ENCODE data around the gene CYP1A1.
"Not testable (repeated sequence)": the region's sequence is repeated elsewhere in the genome, so short reads cannot be mapped to it uniquely, and the experiment has no call there.

CYP1A1 gene

GRCh38 chr15:74735305-74735704, 10.0 kb upstream of the CYP1A1 start:
- DNase-seq = no peak

- no peak for DNase-seq
Measured at GRCh38 chr15:74733269-74733668, 7.9 kb upstream of the CYP1A1 start.

- DNase-seq = no peak
Measured at GRCh38 chr15:74732846-74733245, 7.5 kb upstream of the CYP1A1 start.

- no peak for DNase-seq
Measured at GRCh38 chr15:74730619-74731316, 5.4 kb upstream of the CYP1A1 start.

GRCh38 chr15:74729372-74729771, 4.0 kb upstream of the CYP1A1 start:
- DNase-seq = not testable (repeated sequence)

GRCh38 chr15:74728699-74729098, 3.4 kb upstream of the CYP1A1 start:
- not testable (repeated sequence) for DNase-seq

- DNase-seq = no peak
Measured at GRCh38 chr15:74727727-74728126, 2.4 kb upstream of the CYP1A1 start.

GRCh38 chr15:74726774-74727164, 1.4 kb upstream of the CYP1A1 start:
- DNase-seq = no peak

- DNase-seq = no peak
Measured at GRCh38 chr15:74725845-74726773, 781 bp upstream of the CYP1A1 start.

GRCh38 chr15:74724570-74725224, 631 bp downstream of the CYP1A1 start:
- DNase-seq = no peak

- DNase-seq = peak; percentile 6
Measured at GRCh38 chr15:74723754-74724334, 1.5 kb downstream of the CYP1A1 start.

- DNase-seq = no peak
Measured at GRCh38 chr15:74723187-74723586, 2.1 kb downstream of the CYP1A1 start.

- DNase-seq = no peak
Measured at GRCh38 chr15:74722591-74722990, 2.7 kb downstream of the CYP1A1 start.

- no peak for DNase-seq
Measured at GRCh38 chr15:74716651-74717050, 8.7 kb downstream of the CYP1A1 start.

GRCh38 chr15:74712311-74712710, 13.0 kb downstream of the CYP1A1 start:
- DNase-seq = no peak

GRCh38 chr15:74710319-74711094, 14.8 kb downstream of the CYP1A1 start:
- DNase-seq = no peak

- no peak for DNase-seq
Measured at GRCh38 chr15:74709892-74710291, 15.4 kb downstream of the CYP1A1 start.

GRCh38 chr15:74709011-74709410, 16.3 kb downstream of the CYP1A1 start:
- no peak for DNase-seq

- no peak for DNase-seq
Measured at GRCh38 chr15:74696808-74697207, 28.5 kb downstream of the CYP1A1 start.

- no peak for DNase-seq
Measured at GRCh38 chr15:74696398-74696729, 29.0 kb downstream of the CYP1A1 start.

GRCh38 chr15:74695597-74696397, 29.5 kb downstream of the CYP1A1 start, which contains the start of gene EDC3:
Gene EDC3, minus strand, starts transcription at chr15:74696024. Its CDS starts 20,900 bp downstream, at chr15:74675124.
- DNase-seq = peak; percentile 52

- no peak for DNase-seq
Measured at GRCh38 chr15:74692327-74692726, 33.0 kb downstream of the CYP1A1 start.
